ENCODE data around the gene MBOAT2.
"Not testable (repeated sequence)": the region's sequence is repeated elsewhere in the genome, so short reads cannot be mapped to it uniquely, and the experiment has no call there.

The MBOAT2 gene

DNA sequence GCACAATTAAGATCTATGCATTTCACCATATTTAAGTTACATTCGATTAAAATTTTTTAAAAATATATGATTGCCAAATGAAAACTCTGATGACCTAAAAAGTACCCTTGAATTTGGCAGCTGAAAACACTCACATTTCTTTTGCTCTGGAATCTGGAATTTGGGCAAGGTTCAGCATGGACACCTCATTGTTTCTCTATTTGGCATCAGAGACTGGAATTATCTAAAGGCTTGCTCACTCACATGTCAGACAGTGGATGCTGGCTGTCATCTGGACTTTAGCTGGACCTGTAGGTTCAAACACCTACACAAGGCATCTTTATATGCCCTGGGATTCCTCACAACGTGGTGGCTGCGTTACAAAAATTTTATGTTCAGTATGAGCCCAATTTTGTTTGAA is 16.1 kb downstream of the MBOAT2 start:
- no peak for DNase-seq

DNA sequence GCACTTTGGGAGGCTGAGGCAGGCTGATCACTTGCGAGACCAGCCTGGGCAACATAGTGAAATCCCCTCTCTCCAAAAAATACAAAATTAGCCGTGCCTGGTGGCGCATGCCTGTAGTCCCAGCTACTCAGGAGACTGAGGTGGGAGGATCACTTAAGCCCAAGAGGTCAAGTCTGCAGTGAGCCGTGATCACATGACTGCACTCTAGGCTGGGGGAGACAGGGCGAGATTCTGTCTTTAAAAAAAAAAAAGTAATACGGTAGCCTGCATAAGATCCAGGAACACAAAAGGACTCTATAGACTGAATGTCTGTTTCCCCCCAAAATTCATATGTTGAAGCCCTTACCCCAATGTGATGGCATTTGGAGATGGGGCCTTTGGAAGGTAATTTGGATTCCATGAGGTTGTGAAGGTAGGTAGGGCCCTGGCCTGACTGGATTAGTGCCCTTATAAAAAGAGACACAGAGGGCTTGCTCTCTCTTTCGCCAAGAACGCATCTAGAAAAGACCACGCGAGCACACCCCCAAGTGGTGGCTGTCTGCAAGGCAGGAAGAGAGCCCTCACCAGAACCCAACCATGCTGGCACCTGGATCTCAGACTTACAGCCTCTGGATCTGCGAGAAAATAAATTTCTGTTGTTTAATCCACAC is 17.0 kb downstream of the MBOAT2 start:
- DNase-seq = no peak

- no peak for DNase-seq
Observed at GRCh38 chr2:8985561-8986326, 17.7 kb downstream of the MBOAT2 start.

GRCh38 chr2:8984855-8985254 is 18.6 kb downstream of the MBOAT2 start:
- no peak for DNase-seq

- no peak for DNase-seq
Observed at GRCh38 chr2:8984157-8984556, 19.3 kb downstream of the MBOAT2 start.

- DNase-seq = no peak
Observed at GRCh38 chr2:8983571-8983970, 19.9 kb downstream of the MBOAT2 start.

DNA sequence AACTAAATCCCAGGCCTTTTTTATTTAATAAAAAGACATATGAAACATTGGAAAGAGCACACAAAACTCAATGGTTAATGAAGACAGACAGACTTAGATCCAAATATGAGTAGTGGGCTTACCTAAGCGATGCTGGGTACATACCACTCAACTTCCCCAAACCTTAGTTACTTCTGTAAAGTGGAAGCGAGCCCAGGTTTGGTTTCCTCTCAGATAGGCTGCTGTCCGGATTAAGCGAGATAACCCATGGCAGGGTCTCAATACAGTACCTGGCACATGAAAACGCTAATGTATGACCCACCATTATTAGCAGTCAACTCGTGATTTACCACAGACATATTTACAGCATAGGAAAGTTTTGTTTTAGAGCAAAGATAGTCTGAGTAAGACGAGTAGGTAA is 21.6 kb downstream of the MBOAT2 start:
- DNase-seq = no peak

DNA sequence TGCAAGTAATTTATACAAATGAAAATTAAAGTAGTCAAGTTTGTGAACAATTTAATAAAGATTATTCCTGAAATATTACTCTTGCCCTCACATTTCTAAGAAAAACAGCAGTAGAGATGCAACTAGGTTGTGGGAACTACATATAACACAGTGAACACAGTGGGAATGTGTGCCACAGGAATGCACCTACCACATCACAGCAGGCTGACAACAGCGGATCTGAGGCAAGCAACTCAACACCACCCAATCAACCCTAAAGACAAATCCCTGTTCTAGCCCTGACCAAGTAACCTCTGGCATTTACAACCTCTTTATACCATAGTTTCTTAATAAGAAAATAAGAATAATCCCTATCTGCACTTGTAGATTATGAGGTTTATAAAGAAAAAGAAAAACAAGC is 23.4 kb downstream of the MBOAT2 start:
- DNase-seq = no peak

DNA sequence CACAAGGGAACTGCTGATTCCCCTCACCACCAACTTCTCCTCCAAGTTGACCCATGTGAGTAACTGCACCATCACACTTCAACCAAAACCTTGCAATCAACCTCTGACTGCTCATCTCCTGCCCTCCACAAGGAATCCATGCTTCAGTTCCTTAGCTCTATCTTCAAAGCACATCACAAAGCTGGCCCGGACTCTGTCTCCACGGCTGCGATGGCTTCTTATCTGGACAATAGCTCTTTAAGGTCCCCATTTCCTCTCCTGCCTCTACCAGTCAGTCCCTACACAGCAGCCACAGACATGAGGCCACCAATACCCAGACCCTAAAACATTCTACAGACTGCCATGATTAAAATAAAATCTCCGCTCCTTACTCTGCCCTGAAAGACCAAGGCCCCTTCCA is 25.7 kb downstream of the MBOAT2 start:
- DNase-seq = no peak

- no peak for DNase-seq
Observed at GRCh38 chr2:8976442-8977259, 26.8 kb downstream of the MBOAT2 start.

GRCh38 chr2:8974016-8974415 is 29.5 kb downstream of the MBOAT2 start:
- no peak for DNase-seq

GRCh38 chr2:8973017-8973416 is 30.5 kb downstream of the MBOAT2 start:
- DNase-seq = not testable (repeated sequence)

- DNase-seq = not testable (repeated sequence)
Observed at GRCh38 chr2:8972535-8972934, 30.9 kb downstream of the MBOAT2 start.

DNA sequence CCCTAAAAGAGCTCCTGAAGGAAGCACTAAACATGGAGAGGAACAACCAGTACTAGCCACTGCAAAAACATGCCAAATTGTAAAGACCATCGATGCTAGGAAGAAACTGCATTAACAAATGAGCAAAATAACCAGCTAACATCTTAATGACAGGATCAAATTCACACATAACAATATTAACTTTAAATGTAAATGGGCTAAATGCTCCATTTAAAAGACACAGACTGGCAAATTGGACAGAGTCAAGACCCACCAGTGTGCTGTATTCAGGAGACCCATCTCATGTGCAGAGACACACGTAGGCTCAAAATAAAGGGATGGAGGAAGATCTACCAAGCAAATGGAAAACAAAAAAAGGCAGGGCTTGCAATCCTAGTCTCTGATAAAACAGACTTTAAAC is 34.1 kb downstream of the MBOAT2 start:
- not testable (repeated sequence) for DNase-seq

DNA sequence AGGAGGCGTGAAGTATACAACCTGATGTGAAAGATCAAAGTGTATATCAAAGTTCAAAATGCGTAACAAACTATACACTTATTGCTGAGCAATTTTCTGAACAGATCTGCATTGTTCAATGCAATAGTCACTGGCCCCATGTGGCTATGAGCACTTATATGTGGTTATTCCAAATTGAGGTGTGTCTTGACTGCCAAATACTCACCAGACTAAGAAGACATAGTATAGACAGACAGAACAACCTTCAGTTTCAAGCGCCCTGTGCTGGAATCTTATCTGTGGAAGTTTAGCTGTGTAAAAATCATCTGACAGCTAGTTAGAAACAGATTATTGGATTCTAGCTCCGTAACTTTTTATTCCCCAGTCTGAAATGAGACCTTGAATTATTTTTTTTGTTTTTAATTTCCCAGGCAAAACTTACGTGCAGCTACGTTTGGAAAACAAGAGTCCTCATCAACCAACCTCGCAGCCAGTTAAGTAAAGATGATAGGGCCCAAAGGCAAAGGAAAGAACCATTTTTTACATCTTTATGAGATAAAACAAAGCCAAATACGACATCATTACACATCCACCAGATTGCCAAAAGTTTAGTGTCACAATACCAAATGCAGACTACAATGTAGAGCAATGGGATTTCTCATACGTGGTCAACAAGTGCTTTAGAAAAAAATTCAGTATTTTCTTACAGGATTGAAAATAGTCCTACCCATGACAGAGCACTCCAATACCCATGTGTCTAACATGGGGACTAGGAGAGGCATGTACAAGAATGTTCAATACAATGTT is 37.2 kb downstream of the MBOAT2 start:
- DNase-seq = no peak

- DNase-seq = no peak
Observed at GRCh38 chr2:8965216-8965969, 38.1 kb downstream of the MBOAT2 start.

- no peak for DNase-seq
Observed at GRCh38 chr2:8962890-8963289, 40.6 kb downstream of the MBOAT2 start.

DNA sequence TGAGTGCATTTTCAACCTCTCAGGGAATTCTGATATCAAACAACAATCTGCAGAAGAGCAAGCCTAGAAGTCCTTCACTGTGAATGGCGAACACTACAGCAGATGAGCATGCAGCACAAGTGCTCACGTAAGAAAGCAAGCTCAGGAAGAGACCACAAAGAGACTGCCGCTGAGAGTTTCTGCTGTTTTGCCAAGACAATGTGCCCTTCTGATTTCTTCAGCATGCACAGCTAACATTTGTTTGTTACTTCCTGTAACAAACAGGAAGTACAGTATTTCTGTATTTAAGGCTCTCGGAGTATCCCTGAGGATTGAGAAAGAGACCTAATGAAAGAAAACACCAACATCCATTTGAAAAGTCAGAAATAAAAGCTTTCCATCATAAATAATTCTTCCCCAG is 45.9 kb downstream of the MBOAT2 start:
- DNase-seq = no peak

- no peak for DNase-seq
Observed at GRCh38 chr2:8956774-8957173, 46.7 kb downstream of the MBOAT2 start.

DNA sequence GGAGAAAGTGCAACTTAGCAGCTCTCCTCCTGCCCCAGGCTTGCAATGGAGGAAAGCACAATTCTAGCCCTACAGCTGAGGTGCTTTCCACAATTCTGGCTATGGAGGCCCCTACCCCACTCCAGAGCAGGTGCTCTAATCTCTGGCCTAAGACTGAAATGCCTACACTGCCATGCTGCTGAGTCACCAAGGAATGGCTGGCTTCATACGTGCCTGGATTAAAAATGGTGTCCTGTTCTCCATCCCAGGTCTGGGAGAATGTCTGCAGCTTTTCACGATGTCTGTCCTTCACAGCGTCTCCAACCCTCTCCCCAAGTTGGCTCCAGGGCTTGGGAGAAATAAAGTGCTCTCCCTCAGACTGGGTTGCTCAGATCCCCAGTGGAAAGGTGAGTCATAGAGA is 48.5 kb downstream of the MBOAT2 start:
- no peak for DNase-seq

GRCh38 chr2:8953525-8953924 is 50.0 kb downstream of the MBOAT2 start:
- no peak for DNase-seq

DNA sequence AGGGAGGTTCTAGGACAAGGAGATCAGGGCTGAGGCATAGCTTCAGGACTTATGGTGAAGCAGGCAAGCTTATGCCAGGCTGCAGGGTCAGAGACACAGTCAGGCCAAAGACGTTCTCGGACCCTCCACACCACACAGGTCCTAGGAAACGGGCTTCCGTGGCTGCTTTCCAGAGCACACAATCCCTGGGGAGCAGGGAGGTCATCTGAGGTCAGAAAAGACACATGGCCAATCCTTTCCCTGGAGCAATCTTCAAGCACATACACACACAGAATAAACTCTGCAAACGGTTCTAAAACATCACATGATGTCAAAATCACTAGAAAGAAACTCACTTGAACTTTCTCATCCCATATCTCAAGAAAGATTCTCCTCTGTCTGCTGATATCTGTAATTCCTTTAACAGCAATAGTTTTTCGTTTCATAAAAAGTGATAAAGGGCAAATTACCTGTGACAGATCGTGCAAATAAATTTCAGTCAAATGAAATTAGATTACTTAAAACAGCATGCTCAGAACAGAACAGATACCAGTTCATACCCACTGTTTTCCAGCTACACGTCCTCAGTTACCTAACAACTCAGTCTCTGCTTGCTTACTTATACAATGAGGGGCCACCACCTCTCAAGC is 63.9 kb downstream of the MBOAT2 start:
- no peak for DNase-seq
